CD4-positive, alpha-beta T cell treated with Interleukin-15 for 4 hours (primary cell): ENCODE data around the gene PTTG1IP.

Source experiments
- DNase-seq: peaks from one replicate; pipeline ENCODE4 v3.0.0-alpha.2; 2020; ENCODE audit warnings: low spot score

Gene PTTG1IP

GRCh38 chr21:44909719-44910118, 36.2 kb upstream of the PTTG1IP start:
- no peak for DNase-seq

GRCh38 chr21:44908908-44909307, 35.4 kb upstream of the PTTG1IP start:
- no peak for DNase-seq

GRCh38 chr21:44907966-44908895, 34.7 kb upstream of the PTTG1IP start:
- no peak for DNase-seq

GRCh38 chr21:44907225-44907965, 33.9 kb upstream of the PTTG1IP start:
- no peak for DNase-seq

- no peak for DNase-seq
Measured at GRCh38 chr21:44905728-44906090, 32.2 kb upstream of the PTTG1IP start.

GRCh38 chr21:44905016-44905727, 31.7 kb upstream of the PTTG1IP start:
- DNase-seq = no peak

GRCh38 chr21:44904141-44904923, 30.8 kb upstream of the PTTG1IP start:
- DNase-seq = no peak

GRCh38 chr21:44903689-44904088, 30.2 kb upstream of the PTTG1IP start:
- no peak for DNase-seq

GRCh38 chr21:44903050-44903685, 29.7 kb upstream of the PTTG1IP start:
- DNase-seq = no peak

- no peak for DNase-seq
Measured at GRCh38 chr21:44902268-44903049, 29.0 kb upstream of the PTTG1IP start.

- DNase-seq = no peak
Measured at GRCh38 chr21:44901391-44902074, 28.0 kb upstream of the PTTG1IP start.

- DNase-seq = no peak
Measured at GRCh38 chr21:44900559-44901251, 27.2 kb upstream of the PTTG1IP start.

GRCh38 chr21:44899768-44900558, 26.5 kb upstream of the PTTG1IP start:
- no peak for DNase-seq

- DNase-seq = no peak
Measured at GRCh38 chr21:44898851-44899767, 25.6 kb upstream of the PTTG1IP start.

- no peak for DNase-seq
Measured at GRCh38 chr21:44898011-44898488, 24.6 kb upstream of the PTTG1IP start.

- no peak for DNase-seq
Measured at GRCh38 chr21:44897326-44898010, 24.0 kb upstream of the PTTG1IP start.
